Type B pancreatic cell (in vitro differentiated cells): Measurements from ENCODE around the gene HARBI1. TPM values are rescaled to one million over a fixed set of nuclear protein-coding genes. Genes with fewer than 3 reads are reported as not detected.
A peak's percentile ranks its signal among the peaks of the same experiment; 100 is the strongest.

Experiments used
- DNase-seq: peaks from one replicate; pipeline ENCODE4 v3.0.0; 2021; ENCODE audit warnings: mixed read lengths; ENCODE audit not compliant: unreplicated experiment; ENCODE audit errors: extremely low spot score
- H3K27ac Mint-ChIP-seq: 2 replicates; pipeline ENCODE4 v1.8.0; 2021; ENCODE audit warnings: mild to moderate bottlenecking, mixed read lengths
- H3K27me3 Mint-ChIP-seq: 2 replicates; pipeline ENCODE4 v1.8.0; 2021; ENCODE audit warnings: mixed read lengths
- H3K36me3 Mint-ChIP-seq: 2 replicates; pipeline ENCODE4 v1.8.0; 2021; ENCODE audit warnings: mixed read lengths
- H3K4me1 Mint-ChIP-seq: one replicate; pipeline ENCODE4 v1.8.0; 2021; ENCODE audit warnings: mixed read lengths; ENCODE audit not compliant: unreplicated experiment
- H3K4me3 Mint-ChIP-seq: 2 replicates; pipeline ENCODE4 v1.8.0; 2021; ENCODE audit warnings: mild to moderate bottlenecking, mixed read lengths
- H3K9me3 Mint-ChIP-seq: 2 replicates; pipeline ENCODE4 v1.8.0; 2021; ENCODE audit warnings: mixed read lengths
- CTCF ChIP-seq: fragments of 200-600 bp; sonication (generic); conservative IDR thresholded peaks from 2 replicates; pipeline ENCODE4 v1.5.0; 2021; ENCODE audit warnings: antibody characterized with exemption, mild to moderate bottlenecking
- total RNA-seq: library from RNA; stranded (reverse); gene quantifications from 2 replicates; pipeline ENCODE4 v1.2.1, GENCODE V29; 2021; ENCODE audit warnings: low replicate concordance

The HARBI1 gene
- total RNA-seq, 1 donor from 2014 or later: 8.5 TPM

GRCh38 chr11:46600194-46600960, 16.6 kb downstream of the HARBI1 start:
- Mint-ChIP-seq H3K4me3 (no peak overlapping the region), H3K27me3 (no peaks in the 10 kb centered on the region), H3K4me1 (no peaks in the 10 kb centered on the region), H3K36me3 (peaks cover 5% of the 10 kb centered on the region), H3K27ac (no peak overlapping the region), H3K9me3 (no peaks in the 10 kb centered on the region)
- DNase-seq: no peak
- TF ChIP-seq CTCF: no peak

GRCh38 chr11:46599340-46600193, 17.5 kb downstream of the HARBI1 start:
- peaks cover 5% of the 10 kb centered on the region for H3K36me3 Mint-ChIP-seq
- DNase-seq: no peak
- H3K27ac Mint-ChIP-seq: no peak overlapping the region
- no peak overlapping the region for H3K4me3 Mint-ChIP-seq
- no peaks in the 10 kb centered on the region for H3K27me3 Mint-ChIP-seq
- no peaks in the 10 kb centered on the region for H3K9me3 Mint-ChIP-seq
- H3K4me1 Mint-ChIP-seq: no peaks in the 10 kb centered on the region
- TF ChIP-seq CTCF: no peak

- no peak overlapping the region for H3K4me3 Mint-ChIP-seq
- TF ChIP-seq CTCF: no peak
- H3K9me3 Mint-ChIP-seq: no peaks in the 10 kb centered on the region
- no peak for DNase-seq
- peaks cover 12% of the 10 kb centered on the region for H3K4me1 Mint-ChIP-seq
- H3K27ac Mint-ChIP-seq: peak overlapping the region; percentile 43
- H3K36me3 Mint-ChIP-seq: no peaks in the 10 kb centered on the region
- H3K27me3 Mint-ChIP-seq: no peaks in the 10 kb centered on the region
Observed at GRCh38 chr11:46597609-46598219, 19.3 kb downstream of the HARBI1 start.

- Mint-ChIP-seq H3K4me3 (no peak overlapping the region), H3K9me3 (no peaks in the 10 kb centered on the region), H3K36me3 (no peaks in the 10 kb centered on the region), H3K27me3 (no peaks in the 10 kb centered on the region), H3K27ac (no peak overlapping the region), H3K4me1 (peaks cover 13% of the 10 kb centered on the region)
- TF ChIP-seq CTCF: no peak
- DNase-seq: no peak
Observed at GRCh38 chr11:46597155-46597554, 19.9 kb downstream of the HARBI1 start.

- no peaks in the 10 kb centered on the region for H3K9me3 Mint-ChIP-seq
- no peak for TF ChIP-seq CTCF
- no peak overlapping the region for H3K27ac Mint-ChIP-seq
- peaks cover 20% of the 10 kb centered on the region for H3K4me1 Mint-ChIP-seq
- no peaks in the 10 kb centered on the region for H3K27me3 Mint-ChIP-seq
- H3K36me3 Mint-ChIP-seq: peaks cover 3% of the 10 kb centered on the region
- peak overlapping the region; percentile 97 for H3K4me3 Mint-ChIP-seq
- no peak for DNase-seq
Observed at GRCh38 chr11:46594785-46595184, 22.2 kb downstream of the HARBI1 start.
